Dermis microvascular lymphatic vessel endothelial cell (primary cell): ENCODE measurements around the gene NT5M. TPM values are rescaled to one million over a fixed set of nuclear protein-coding genes. Genes with fewer than 3 reads are reported as not detected.

Experiments
- DNase-seq, 2 donors: peaks; one replicate each; pipeline versions ENCODE4 v3.0.0 to v3.0.0-alpha.2; 2010; ENCODE audit warnings: low read depth in 2 of 2
- total RNA-seq: library from RNA; depleted of rRNA; stranded (reverse); fragments of >200 nt; gene quantifications from 2 replicates; pipeline ENCODE4 v1.2.1, GENCODE V29; 2014

Gene NT5M
- total RNA-seq, 1 donor from 2014 or later, result 1.8 TPM

DNA sequence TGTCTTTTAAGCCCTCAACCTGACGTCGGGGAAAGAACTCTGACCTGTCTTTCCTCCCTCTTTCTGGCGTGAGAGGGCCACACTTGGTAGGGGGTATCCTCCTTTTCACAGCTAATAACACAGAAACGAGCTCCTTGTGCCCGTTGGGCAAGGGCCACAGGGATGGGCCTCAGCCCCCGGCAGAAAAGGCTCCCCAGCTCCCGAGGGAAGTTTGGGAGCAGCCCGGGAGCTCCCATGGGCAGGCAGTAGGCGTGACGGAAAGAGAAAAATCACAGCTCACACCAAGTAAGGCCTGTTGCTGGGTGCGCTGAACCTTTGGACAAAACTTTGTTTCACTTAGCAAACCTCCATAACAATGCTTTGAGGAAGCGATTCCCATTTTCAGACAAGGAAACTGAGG, 90.8 kb downstream of the NT5M start:
- no peak for DNase-seq

DNA sequence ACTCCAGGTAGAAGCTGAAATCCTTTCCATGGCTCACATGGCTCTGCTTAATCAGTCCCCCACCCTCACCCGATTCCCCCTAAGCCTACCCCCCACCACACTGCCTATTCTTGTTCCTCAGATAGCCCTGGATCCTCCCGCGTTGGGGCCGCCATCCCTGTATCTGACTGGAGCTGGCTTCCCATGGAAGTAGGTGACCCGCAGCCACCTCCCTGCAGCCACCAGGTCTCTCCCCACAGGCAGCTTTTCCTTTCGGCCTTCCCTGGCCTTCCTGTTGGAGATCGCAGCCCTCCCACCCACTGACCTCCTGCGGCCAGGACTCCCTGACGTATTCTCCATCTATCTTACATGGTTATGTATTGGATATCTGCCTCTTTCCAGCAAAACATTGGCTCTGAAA, 91.3 kb downstream of the NT5M start:
- DNase-seq, result no peak

DNA sequence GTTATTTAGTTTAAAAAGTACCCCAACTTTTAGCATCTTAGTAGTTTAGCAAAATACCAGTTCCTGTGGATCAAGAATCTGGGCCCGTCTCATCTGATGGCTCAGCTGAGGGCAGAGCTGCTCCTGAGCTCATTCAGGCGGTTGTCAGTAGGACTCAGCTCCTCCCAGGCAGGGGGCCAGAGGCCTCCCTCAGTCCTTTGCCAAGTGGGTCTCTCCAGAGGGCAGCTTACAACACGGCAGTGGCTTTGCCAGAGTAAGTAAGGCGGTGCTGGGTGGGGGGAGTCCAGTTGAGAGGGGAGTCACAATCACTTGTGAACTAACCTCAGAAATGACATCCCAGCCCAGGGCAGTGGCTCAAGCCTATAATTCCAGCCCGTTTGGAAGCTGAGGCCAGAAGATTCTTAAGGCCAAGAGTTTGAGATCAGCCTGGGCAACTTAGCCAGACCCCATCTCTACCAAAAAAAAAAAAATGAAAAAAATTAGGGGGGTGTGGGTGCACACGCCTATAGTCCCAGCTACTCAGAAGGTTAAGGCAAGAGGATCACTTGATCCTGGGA, 92.2 kb downstream of the NT5M start:
- no peak for DNase-seq

DNA sequence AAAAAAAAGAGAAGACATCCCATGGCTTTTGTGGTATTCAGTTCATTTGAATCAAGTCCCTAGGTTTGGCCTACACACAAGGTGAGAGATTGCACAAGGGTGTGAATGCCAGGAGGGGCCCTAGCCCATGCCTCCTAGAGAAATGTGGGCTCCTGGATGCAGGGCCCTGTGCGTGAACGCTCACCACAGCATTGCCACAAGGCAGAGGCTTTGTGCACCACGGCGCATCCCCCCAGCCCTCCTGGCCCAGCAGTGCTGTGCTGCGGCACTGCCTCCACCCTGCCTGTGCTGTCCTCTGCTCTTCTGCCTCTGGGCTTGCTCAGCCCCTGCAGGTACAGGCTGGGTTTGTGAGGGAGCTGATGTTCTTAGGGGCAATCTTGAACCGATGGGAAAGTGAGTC, 92.7 kb downstream of the NT5M start:
- no peak for DNase-seq

Other genes starting within 250 kb of the NT5M start
- 0.90 and 1.4 TPM in 2 replicates for gene PLD6, start 97.0 kb upstream of the NT5M start, total RNA-seq
- 38.8 and 84.6 TPM in 2 replicates for gene FLCN, start 66.2 kb upstream of the NT5M start, total RNA-seq
- gene COPS3, start 22.1 kb upstream of the NT5M start, total RNA-seq, result 80.4 and 83.1 TPM in 2 replicates
- gene MED9, start 173.6 kb downstream of the NT5M start, total RNA-seq, result 6.7 and 11.0 TPM in 2 replicates
- 5.4 and 9.0 TPM in 2 replicates for gene RASD1, start 193.0 kb downstream of the NT5M start, total RNA-seq